ENCODE data around the gene ZNF827.

GRCh38 chr4:145951931-145952330 lies 13.3 kb upstream of the ZNF827 start:
- TF ChIP-seq ZNF274 (IDR thresholded peaks at IDR 0.05; ENCODE audit: low read depth, low read length) (no peak), YY1 (IDR thresholded peaks at IDR 0.05; ENCODE audit: insufficient read depth, insufficient read length) (no peak), SUZ12 (IDR thresholded peaks at IDR 0.05; ENCODE audit: extremely low read depth, insufficient read depth, insufficient read length) (no peak)

All from NT2/D1 (cell line).